ENCODE data around the gene NAPEPLD. TPM values are rescaled to one million over a fixed set of nuclear protein-coding genes. Genes with fewer than 3 reads are reported as not detected.
A peak's percentile ranks its signal among the peaks of the same experiment; 100 is the strongest.
"Not testable (repeated sequence)": the region's sequence is repeated elsewhere in the genome, so short reads cannot be mapped to it uniquely, and the experiment has no call there.

Gene NAPEPLD
- total RNA-seq, 1 donor from 2014 or later: 9.6 TPM

GRCh38 chr7:103082497-103082896 is 66.4 kb downstream of the NAPEPLD start:
- Mint-ChIP-seq H3K36me3 (ENCODE audit: low read depth) (peaks cover 26% of the 10 kb centered on the region), H3K4me1 (ENCODE audit: low read depth) (peaks cover 4% of the 10 kb centered on the region), H3K9me3 (no peaks in the 10 kb centered on the region), H3K27me3 (ENCODE audit: low read depth) (no peaks in the 10 kb centered on the region), H3K4me3 (ENCODE audit: low read depth) (no peak overlapping the region), H3K27ac (no peak overlapping the region)
- intact Hi-C loops (cut with micrococcal nuclease): no loop called here
- no peak for DNase-seq (ENCODE audit: low spot score)

GRCh38 chr7:103080923-103081322 is 68.0 kb downstream of the NAPEPLD start:
- H3K9me3 Mint-ChIP-seq: no peaks in the 10 kb centered on the region
- H3K27me3 Mint-ChIP-seq (ENCODE audit: low read depth): no peaks in the 10 kb centered on the region
- H3K4me3 Mint-ChIP-seq (ENCODE audit: low read depth): no peak overlapping the region

GRCh38 chr7:103079836-103080235 is 69.1 kb downstream of the NAPEPLD start:
- Mint-ChIP-seq H3K4me1 (ENCODE audit: low read depth) (peaks cover 14% of the 10 kb centered on the region), H3K36me3 (ENCODE audit: low read depth) (peaks cover 27% of the 10 kb centered on the region), H3K27me3 (ENCODE audit: low read depth) (no peaks in the 10 kb centered on the region), H3K4me3 (ENCODE audit: low read depth) (no peak overlapping the region), H3K9me3 (no peaks in the 10 kb centered on the region), H3K27ac (no peak overlapping the region)
- no peak for DNase-seq (ENCODE audit: low spot score)
- intact Hi-C loops (cut with micrococcal nuclease): loop anchor here (10.0 kb wide), 2 partner anchors 205 kb away; no protein-coding TSS in a partner anchor

More at GRCh38 chr7:103080923-103081322, 68.0 kb downstream of the NAPEPLD start:
- no peak for DNase-seq (ENCODE audit: low spot score)
- Mint-ChIP-seq H3K27ac (no peak overlapping the region), H3K4me1 (ENCODE audit: low read depth) (peaks cover 8% of the 10 kb centered on the region), H3K36me3 (ENCODE audit: low read depth) (peaks cover 23% of the 10 kb centered on the region)
- intact Hi-C loops (cut with micrococcal nuclease): no loop called here

GRCh38 chr7:103078226-103078625 is 70.7 kb downstream of the NAPEPLD start:
- DNase-seq (ENCODE audit: low spot score); H3K9me3 Mint-ChIP-seq; H3K27me3 Mint-ChIP-seq (ENCODE audit: low read depth); H3K4me3 Mint-ChIP-seq (ENCODE audit: low read depth); H3K27ac Mint-ChIP-seq: not testable (repeated sequence)
- intact Hi-C loops (cut with micrococcal nuclease): loop anchor here (10.0 kb wide), 2 partner anchors 203 to 207 kb away; no protein-coding TSS in a partner anchor
- Mint-ChIP-seq H3K36me3 (ENCODE audit: low read depth) (peaks cover 27% of the 10 kb centered on the region), H3K4me1 (ENCODE audit: low read depth) (peaks cover 23% of the 10 kb centered on the region)

- peaks cover 26% of the 10 kb centered on the region for H3K4me1 Mint-ChIP-seq (ENCODE audit: low read depth)
- DNase-seq (ENCODE audit: low spot score): no peak
- H3K27ac Mint-ChIP-seq: no peak overlapping the region
- no peaks in the 10 kb centered on the region for H3K9me3 Mint-ChIP-seq
- intact Hi-C loops (cut with micrococcal nuclease): loop anchor here (10.0 kb wide), 2 partner anchors 203 to 207 kb away; no protein-coding TSS in a partner anchor
- no peak overlapping the region for H3K4me3 Mint-ChIP-seq (ENCODE audit: low read depth)
- peaks cover 27% of the 10 kb centered on the region for H3K36me3 Mint-ChIP-seq (ENCODE audit: low read depth)
- H3K27me3 Mint-ChIP-seq (ENCODE audit: low read depth): peaks cover 2% of the 10 kb centered on the region
Observed at GRCh38 chr7:103077318-103077717, 71.6 kb downstream of the NAPEPLD start.

- Mint-ChIP-seq H3K4me3 (ENCODE audit: low read depth) (no peak overlapping the region), H3K27me3 (ENCODE audit: low read depth) (peaks cover 2% of the 10 kb centered on the region), H3K27ac (no peak overlapping the region), H3K36me3 (ENCODE audit: low read depth) (peaks cover 27% of the 10 kb centered on the region), H3K4me1 (ENCODE audit: low read depth) (peaks cover 26% of the 10 kb centered on the region), H3K9me3 (no peaks in the 10 kb centered on the region)
- no peak for DNase-seq (ENCODE audit: low spot score)
- intact Hi-C loops (cut with micrococcal nuclease): loop anchor here (10.0 kb wide), 2 partner anchors 202 to 208 kb away; no protein-coding TSS in a partner anchor
Observed at GRCh38 chr7:103076764-103077163, 72.1 kb downstream of the NAPEPLD start.

GRCh38 chr7:103075337-103075918 is 73.5 kb downstream of the NAPEPLD start:
- peak; percentile 57 for DNase-seq (ENCODE audit: low spot score)
- intact Hi-C loops (cut with micrococcal nuclease): loop anchor here (1.0 to 10.0 kb wide), 4 partner anchors 74 to 269 kb away; partner anchors contain the start of genes DNAJC2 and NAPEPLD
- Mint-ChIP-seq H3K27ac (peak overlapping the region; percentile 90), H3K4me3 (ENCODE audit: low read depth) (peak overlapping the region; percentile 93), H3K9me3 (no peaks in the 10 kb centered on the region), H3K27me3 (ENCODE audit: low read depth) (peaks cover 2% of the 10 kb centered on the region), H3K4me1 (ENCODE audit: low read depth) (peaks cover 26% of the 10 kb centered on the region), H3K36me3 (ENCODE audit: low read depth) (peaks cover 27% of the 10 kb centered on the region)

- Mint-ChIP-seq H3K27me3 (ENCODE audit: low read depth) (peaks cover 2% of the 10 kb centered on the region), H3K4me1 (ENCODE audit: low read depth) (peaks cover 26% of the 10 kb centered on the region), H3K27ac (peak within 1 kb of the TSS; percentile 90), H3K36me3 (ENCODE audit: low read depth) (peaks cover 24% of the 10 kb centered on the region), H3K4me3 (ENCODE audit: low read depth) (peak within 1 kb of the TSS; percentile 93), H3K9me3 (no peaks in the 10 kb centered on the region)
- intact Hi-C loops (cut with micrococcal nuclease): loop anchor here (1.0 to 10.0 kb wide), 4 partner anchors 75 to 270 kb away; partner anchors contain the start of genes DNAJC2 and NAPEPLD
- DNase-seq (ENCODE audit: low spot score): peak; percentile 83
Observed at GRCh38 chr7:103074519-103075336, 74.2 kb downstream of the NAPEPLD start, which contains the start of the genes ARMC10 and FBXL13. Gene ARMC10, plus strand, starts transcription at chr7:103075140. Its CDS starts 133 bp downstream, at chr7:103075273. Gene FBXL13, minus strand, starts transcription at chr7:103074796.

- Mint-ChIP-seq H3K36me3 (ENCODE audit: low read depth) (peaks cover 20% of the 10 kb centered on the region), H3K27ac (peak overlapping the region; percentile 83), H3K9me3 (no peaks in the 10 kb centered on the region)
Observed at GRCh38 chr7:103073989-103074518, 74.8 kb downstream of the NAPEPLD start.

GRCh38 chr7:103071000-103071399 is 77.9 kb downstream of the NAPEPLD start:
- peaks cover 7% of the 10 kb centered on the region for H3K36me3 Mint-ChIP-seq (ENCODE audit: low read depth)
- DNase-seq (ENCODE audit: low spot score): no peak
- intact Hi-C loops (cut with micrococcal nuclease): loop anchor here (10.0 kb wide), 2 partner anchors 196 to 214 kb away; no protein-coding TSS in a partner anchor

More at GRCh38 chr7:103073989-103074518, 74.8 kb downstream of the NAPEPLD start:
- Mint-ChIP-seq H3K4me1 (ENCODE audit: low read depth) (peaks cover 26% of the 10 kb centered on the region), H3K4me3 (ENCODE audit: low read depth) (peak overlapping the region; percentile 90), H3K27me3 (ENCODE audit: low read depth) (peaks cover 2% of the 10 kb centered on the region)
- no peak for DNase-seq (ENCODE audit: low spot score)
- intact Hi-C loops (cut with micrococcal nuclease): loop anchor here (2.0 to 10.0 kb wide), 3 partner anchors 199 to 271 kb away; partner anchors contain the start of gene DNAJC2

GRCh38 chr7:103068414-103069403 is 80.2 kb downstream of the NAPEPLD start:
- no peak for DNase-seq (ENCODE audit: low spot score)
- no peak overlapping the region for H3K4me3 Mint-ChIP-seq (ENCODE audit: low read depth)
- no peak overlapping the region for H3K27ac Mint-ChIP-seq
- intact Hi-C loops (cut with micrococcal nuclease): no loop called here
- H3K9me3 Mint-ChIP-seq: no peaks in the 10 kb centered on the region
- no peaks in the 10 kb centered on the region for H3K36me3 Mint-ChIP-seq (ENCODE audit: low read depth)
- H3K27me3 Mint-ChIP-seq (ENCODE audit: low read depth): peaks cover 13% of the 10 kb centered on the region
- peaks cover 3% of the 10 kb centered on the region for H3K4me1 Mint-ChIP-seq (ENCODE audit: low read depth)

More at GRCh38 chr7:103071000-103071399, 77.9 kb downstream of the NAPEPLD start:
- Mint-ChIP-seq H3K4me1 (ENCODE audit: low read depth) (peaks cover 18% of the 10 kb centered on the region), H3K4me3 (ENCODE audit: low read depth) (no peak overlapping the region), H3K27ac (no peak overlapping the region), H3K9me3 (no peaks in the 10 kb centered on the region), H3K27me3 (ENCODE audit: low read depth) (peaks cover 8% of the 10 kb centered on the region)

Measured in activated T-helper 2 cell treated with anti-CD3 and anti-CD28 coated beads, Interferon-gamma antibody, Interleukin-2, Interleukin-4, amounts not matched to agents 10 μg/mL and 5 μg/mL and 100 μg/mL, durations not matched to agents 14 hours and 24 hours and 36 hours (primary cell).